Measurements from ENCODE around the gene ZP3.
"Not testable (repeated sequence)": the region's sequence is repeated elsewhere in the genome, so short reads cannot be mapped to it uniquely, and the experiment has no call there.

- TF ChIP-seq MAX (IDR thresholded peaks at IDR 0.05; ENCODE audit: low read depth); EZH2phosphoT487 (IDR thresholded peaks at IDR 0.05; ENCODE audit: borderline replicate concordance, low read depth); YY1 (IDR thresholded peaks at IDR 0.05; ENCODE audit: low read depth): not testable (repeated sequence)
Observed at GRCh38 chr7:76473097-76473496, 48.3 kb downstream of the ZP3 start.

Data from SK-N-SH (cell line).